CD4-positive, alpha-beta T cell (primary cell): ENCODE results near the gene R3HCC1L. TPM values are rescaled to one million over a fixed set of nuclear protein-coding genes. Genes with fewer than 3 reads are reported as not detected.
"Not testable (repeated sequence)": the region's sequence is repeated elsewhere in the genome, so short reads cannot be mapped to it uniquely, and the experiment has no call there.

Experiments used
- ATAC-seq: fragments of 200-7000 bp; cut with Tn5 transposase; one replicate; pipeline ENCODE4 v1.10.0; 2022; ENCODE audit warnings: mild to moderate bottlenecking; ENCODE audit not compliant: poor library complexity
- CTCF ChIA-PET: fragments of 350-600 bp; sonication (Branson Sonifier 250); formaldehyde crosslinking; loops from one replicate; lab custom pipeline; 2021; ENCODE audit warnings: antibody characterized with exemption, inconsistent platforms; lab: Charles Lee
- POLR2A ChIA-PET: fragments of 350-600 bp; sonication (Branson Sonifier 250); formaldehyde crosslinking; loops from one replicate; lab custom pipeline; 2021; ENCODE audit warnings: antibody characterized with exemption, inconsistent platforms; lab: Charles Lee
- DNase-seq, 14 experiments: peaks; one replicate each; pipeline ENCODE4 v3.0.0-alpha.2; 2013 to 2020; ENCODE audit warnings: mixed read lengths in 2 of 14
- H3K27ac ChIP-seq, 2 donors: one replicate each; pipeline versions ENCODE4 v1.5.1 to v1.7.0; 2013; ENCODE audit warnings: low read length in 2 of 2, low read depth in 1 of 2, mild to moderate bottlenecking in 1 of 2
- H3K27me3 ChIP-seq, 2 experiments: 1 replicate in 1 of 2; 2 replicates in 1 of 2; pipeline versions ENCODE4 v1.6.1 to v1.7.0; 2013; ENCODE audit warnings: low read length in 2 of 2, control low read depth in 1 of 2, mild to moderate bottlenecking in 1 of 2, moderate library complexity in 1 of 2; ENCODE audit not compliant: insufficient read depth in 2 of 2, control insufficient read depth in 1 of 2
- H3K36me3 ChIP-seq: one replicate; pipeline ENCODE4 v1.6.1; 2013; ENCODE audit warnings: low read length, control low read depth; ENCODE audit not compliant: insufficient read depth
- H3K4me1 ChIP-seq: one replicate; pipeline ENCODE4 v1.6.1; 2013; ENCODE audit warnings: low read length, control low read depth; ENCODE audit not compliant: insufficient read depth
- H3K4me3 ChIP-seq: one replicate; pipeline ENCODE4 v1.5.1; 2013; ENCODE audit warnings: mild to moderate bottlenecking, low read length, moderate library complexity
- H3K9me3 ChIP-seq, 2 experiments: 1 replicate in 1 of 2; 2 replicates in 1 of 2; pipeline versions ENCODE4 v1.6.1 to v1.7.0; 2013; ENCODE audit warnings: low read length in 2 of 2, mild to moderate bottlenecking in 2 of 2, control low read depth in 1 of 2, moderate library complexity in 1 of 2; ENCODE audit not compliant: control insufficient read depth in 1 of 2, insufficient read depth in 1 of 2
- H3K27ac Mint-ChIP-seq: one replicate; pipeline ENCODE4 v1.8.0; 2020; ENCODE audit warnings: mixed read lengths
- H3K27me3 Mint-ChIP-seq: one replicate; pipeline ENCODE4 v1.8.0; 2021; ENCODE audit warnings: mixed read lengths
- H3K36me3 Mint-ChIP-seq: one replicate; pipeline ENCODE4 v1.8.0; 2021; ENCODE audit warnings: low read depth, mixed read lengths
- H3K4me1 Mint-ChIP-seq: one replicate; pipeline ENCODE4 v1.8.0; 2021; ENCODE audit warnings: low read depth, mixed read lengths
- H3K4me3 Mint-ChIP-seq: one replicate; pipeline ENCODE4 v1.8.0; 2020; ENCODE audit warnings: mild to moderate bottlenecking, mixed read lengths
- H3K9me3 Mint-ChIP-seq: one replicate; pipeline ENCODE4 v1.8.0; 2020; ENCODE audit warnings: mixed read lengths
- intact Hi-C, 2 experiments: fragments of 100-400 bp; cut with DNase I in 1 of 2; cut with micrococcal nuclease in 1 of 2; formaldehyde crosslinking; loops; one replicate each; pipeline versions ENCODE4 v1.15.1 to v1.9.0; 2023 to 2025; cut with DNase I, micrococcal nuclease
- total RNA-seq, 174 experiments: library from RNA in 2 of 174; stranded (reverse) in 2 of 174; gene quantifications; one replicate each; pipeline ENCODE4 v1.2.3 and lab custom pipeline; 2021 to 2026
- TF ChIP-seq, protein P1 (sequence below): fragments of 200-600 bp; IDR thresholded peaks from one replicate; pipeline ENCODE4 v1.8.0; 2022; ENCODE audit warnings: antibody characterized with exemption, mild to moderate bottlenecking

The R3HCC1L gene
- total RNA-seq, 2 experiments from 2014 or later, result 12.7 to 13.7 TPM

DNA sequence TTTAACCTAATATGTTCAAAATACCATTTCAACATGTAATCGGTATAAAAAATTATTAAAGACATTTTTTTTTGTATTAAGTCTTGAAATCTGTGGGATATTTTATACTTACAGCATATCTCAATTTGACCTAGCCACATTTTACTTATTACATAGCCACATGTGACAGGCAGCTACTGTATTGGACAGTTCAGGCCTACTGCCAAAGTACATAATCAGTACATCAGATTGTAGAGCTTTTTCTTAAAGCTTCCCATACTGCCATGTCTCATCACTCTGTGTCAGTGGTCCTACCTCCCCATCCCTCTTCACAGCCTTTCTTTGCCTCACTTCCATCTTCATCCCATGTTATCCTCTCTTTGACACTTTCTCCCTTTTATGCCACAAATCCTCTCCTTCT, 90.5 kb downstream of the R3HCC1L start:
- ATAC-seq (no peak), DNase-seq (no peak)
- H3K9me3 ChIP-seq, result peaks cover 2 to 5% of the 10 kb centered on the region in 2 experiments
- Mint-ChIP-seq H3K36me3 (peaks cover 60% of the 10 kb centered on the region), H3K4me3 (no peak overlapping the region), H3K4me1 (peaks cover 22% of the 10 kb centered on the region), H3K9me3 (no peaks in the 10 kb centered on the region), H3K27ac (no peak overlapping the region), H3K27me3 (no peaks in the 10 kb centered on the region)
- no peaks in the 10 kb centered on the region for H3K4me1 ChIP-seq
- ChIA-PET POLR2A (no interaction called here), CTCF (no interaction called here)
- no peak overlapping the region for H3K4me3 ChIP-seq
- H3K27ac ChIP-seq, result no peak overlapping the region
- H3K27me3 ChIP-seq, result no peaks in the 10 kb centered on the region
- intact Hi-C loops, result no loop called here
- H3K36me3 ChIP-seq, result peaks cover 11% of the 10 kb centered on the region
- TF ChIP-seq, protein P1, sequence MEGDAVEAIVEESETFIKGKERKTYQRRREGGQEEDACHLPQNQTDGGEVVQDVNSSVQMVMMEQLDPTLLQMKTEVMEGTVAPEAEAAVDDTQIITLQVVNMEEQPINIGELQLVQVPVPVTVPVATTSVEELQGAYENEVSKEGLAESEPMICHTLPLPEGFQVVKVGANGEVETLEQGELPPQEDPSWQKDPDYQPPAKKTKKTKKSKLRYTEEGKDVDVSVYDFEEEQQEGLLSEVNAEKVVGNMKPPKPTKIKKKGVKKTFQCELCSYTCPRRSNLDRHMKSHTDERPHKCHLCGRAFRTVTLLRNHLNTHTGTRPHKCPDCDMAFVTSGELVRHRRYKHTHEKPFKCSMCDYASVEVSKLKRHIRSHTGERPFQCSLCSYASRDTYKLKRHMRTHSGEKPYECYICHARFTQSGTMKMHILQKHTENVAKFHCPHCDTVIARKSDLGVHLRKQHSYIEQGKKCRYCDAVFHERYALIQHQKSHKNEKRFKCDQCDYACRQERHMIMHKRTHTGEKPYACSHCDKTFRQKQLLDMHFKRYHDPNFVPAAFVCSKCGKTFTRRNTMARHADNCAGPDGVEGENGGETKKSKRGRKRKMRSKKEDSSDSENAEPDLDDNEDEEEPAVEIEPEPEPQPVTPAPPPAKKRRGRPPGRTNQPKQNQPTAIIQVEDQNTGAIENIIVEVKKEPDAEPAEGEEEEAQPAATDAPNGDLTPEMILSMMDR, result no peak

DNA sequence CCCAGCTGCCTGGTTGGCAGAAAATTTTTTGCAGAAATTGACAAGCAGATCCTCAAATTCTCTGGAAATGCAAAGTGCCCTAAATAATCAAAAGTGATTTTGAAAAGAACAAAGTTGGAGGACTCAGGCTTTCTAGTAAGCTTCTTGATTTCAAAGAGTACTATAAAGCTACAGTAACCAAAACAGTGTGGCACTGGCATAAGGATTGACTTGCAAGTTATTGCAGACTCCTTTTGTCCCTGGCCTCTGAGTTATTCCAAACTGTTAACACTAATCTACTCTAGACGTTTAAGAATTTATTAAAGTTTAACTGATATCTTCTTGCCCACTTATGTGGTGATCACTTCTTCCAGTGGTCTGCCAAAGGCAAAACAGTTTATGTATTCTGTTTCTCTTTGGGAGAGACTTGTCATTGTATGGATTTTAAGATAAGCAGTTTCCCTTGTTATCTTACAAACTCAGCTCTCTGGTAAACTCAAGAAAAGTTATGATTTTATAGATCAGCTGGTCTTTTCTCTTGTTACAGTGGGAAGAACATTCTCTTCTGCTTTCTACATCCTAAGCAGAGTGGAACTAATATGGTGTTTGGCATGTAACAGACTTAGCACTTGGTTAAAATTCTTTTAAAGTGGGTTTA, 92.2 kb downstream of the R3HCC1L start:
- Histone ChIP-seq H3K4me1 (no peaks in the 10 kb centered on the region), H3K9me3 (peaks cover 0 to 5% of the 10 kb centered on the region in 2 experiments), H3K27ac (no peak overlapping the region), H3K4me3 (no peak overlapping the region), H3K36me3 (peaks cover 18% of the 10 kb centered on the region), H3K27me3 (no peaks in the 10 kb centered on the region)
- TF ChIP-seq, protein P1, result no peak
- DNase-seq, result no peak
- CTCF ChIA-PET, result no interaction called here
- Mint-ChIP-seq H3K9me3 (no peaks in the 10 kb centered on the region), H3K4me1 (peaks cover 22% of the 10 kb centered on the region), H3K4me3 (no peak overlapping the region), H3K27me3 (no peaks in the 10 kb centered on the region), H3K27ac (no peak overlapping the region), H3K36me3 (peaks cover 70% of the 10 kb centered on the region)
- ATAC-seq, result no peak
- intact Hi-C loops, result no loop called here
- POLR2A ChIA-PET, result interaction anchor here (0.6 kb wide), 1 partner anchor 21 kb away, joined by 3 read pairs; no protein-coding TSS in a partner anchor

DNA sequence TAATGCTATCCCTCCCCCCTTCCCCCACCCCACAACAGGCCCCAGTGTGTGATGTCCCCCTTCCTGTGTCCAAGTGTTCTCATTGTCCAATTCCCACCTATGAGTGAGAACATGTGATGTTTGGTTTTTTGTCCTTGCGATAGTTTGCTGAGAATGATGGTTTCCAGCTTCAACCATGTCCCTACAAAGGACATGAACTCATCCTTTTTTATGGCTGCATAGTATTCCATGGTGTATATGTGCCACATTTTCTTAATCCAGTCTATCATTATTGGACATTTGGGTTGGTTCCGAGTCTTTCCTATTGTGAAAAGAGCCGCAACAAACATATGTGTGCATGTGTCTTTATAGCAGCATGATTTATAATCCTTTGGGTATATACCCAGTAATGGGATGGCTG, 93.3 kb downstream of the R3HCC1L start:
- DNase-seq, intact Hi-C loops, H3K4me3 ChIP-seq, ATAC-seq, H3K27me3 ChIP-seq, H3K27ac ChIP-seq, CTCF ChIA-PET, POLR2A ChIA-PET, H3K9me3 Mint-ChIP-seq, H3K9me3 ChIP-seq, H3K4me3 Mint-ChIP-seq, H3K4me1 ChIP-seq, H3K27ac Mint-ChIP-seq, H3K27me3 Mint-ChIP-seq: not testable (repeated sequence)
- peaks cover 22% of the 10 kb centered on the region for H3K4me1 Mint-ChIP-seq
- peaks cover 81% of the 10 kb centered on the region for H3K36me3 Mint-ChIP-seq
- peaks cover 25% of the 10 kb centered on the region for H3K36me3 ChIP-seq

DNA sequence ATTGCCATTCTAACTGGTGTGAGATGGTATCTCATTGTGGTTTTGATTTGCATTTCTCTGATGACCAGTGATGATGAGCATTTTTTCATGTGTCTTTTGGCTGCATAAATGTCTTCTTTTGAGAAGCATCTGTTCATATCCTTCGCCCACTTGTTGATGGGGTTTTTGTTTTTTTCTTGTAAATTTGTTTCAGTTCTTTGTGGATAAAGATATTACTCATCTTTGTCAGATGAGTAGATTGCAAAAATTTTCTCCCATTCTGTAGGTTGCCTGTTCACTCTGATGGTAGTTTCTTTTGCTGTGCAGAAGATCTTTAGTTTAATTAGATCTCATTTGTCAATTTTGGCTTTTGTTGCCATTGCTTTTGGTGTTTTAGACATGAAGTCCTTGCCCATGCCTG, 93.8 kb downstream of the R3HCC1L start:
- H3K27ac ChIP-seq, H3K27ac Mint-ChIP-seq, H3K27me3 Mint-ChIP-seq, ATAC-seq, H3K9me3 Mint-ChIP-seq, H3K4me3 Mint-ChIP-seq, H3K4me3 ChIP-seq, H3K9me3 ChIP-seq, DNase-seq, H3K27me3 ChIP-seq, H3K4me1 ChIP-seq, intact Hi-C loops, POLR2A ChIA-PET, CTCF ChIA-PET: not testable (repeated sequence)
- peaks cover 85% of the 10 kb centered on the region for H3K36me3 Mint-ChIP-seq
- H3K36me3 ChIP-seq, result peaks cover 25% of the 10 kb centered on the region
- peaks cover 20% of the 10 kb centered on the region for H3K4me1 Mint-ChIP-seq
